ENCODE data around the gene SCFD2. TPM values are rescaled to one million over a fixed set of nuclear protein-coding genes. Genes with fewer than 3 reads are reported as not detected.

Gene SCFD2
- polyA plus RNA-seq, 2 of the 4 experiments (the other 2 are of a cell fraction): 7.6 to 10.8 TPM

DNA sequence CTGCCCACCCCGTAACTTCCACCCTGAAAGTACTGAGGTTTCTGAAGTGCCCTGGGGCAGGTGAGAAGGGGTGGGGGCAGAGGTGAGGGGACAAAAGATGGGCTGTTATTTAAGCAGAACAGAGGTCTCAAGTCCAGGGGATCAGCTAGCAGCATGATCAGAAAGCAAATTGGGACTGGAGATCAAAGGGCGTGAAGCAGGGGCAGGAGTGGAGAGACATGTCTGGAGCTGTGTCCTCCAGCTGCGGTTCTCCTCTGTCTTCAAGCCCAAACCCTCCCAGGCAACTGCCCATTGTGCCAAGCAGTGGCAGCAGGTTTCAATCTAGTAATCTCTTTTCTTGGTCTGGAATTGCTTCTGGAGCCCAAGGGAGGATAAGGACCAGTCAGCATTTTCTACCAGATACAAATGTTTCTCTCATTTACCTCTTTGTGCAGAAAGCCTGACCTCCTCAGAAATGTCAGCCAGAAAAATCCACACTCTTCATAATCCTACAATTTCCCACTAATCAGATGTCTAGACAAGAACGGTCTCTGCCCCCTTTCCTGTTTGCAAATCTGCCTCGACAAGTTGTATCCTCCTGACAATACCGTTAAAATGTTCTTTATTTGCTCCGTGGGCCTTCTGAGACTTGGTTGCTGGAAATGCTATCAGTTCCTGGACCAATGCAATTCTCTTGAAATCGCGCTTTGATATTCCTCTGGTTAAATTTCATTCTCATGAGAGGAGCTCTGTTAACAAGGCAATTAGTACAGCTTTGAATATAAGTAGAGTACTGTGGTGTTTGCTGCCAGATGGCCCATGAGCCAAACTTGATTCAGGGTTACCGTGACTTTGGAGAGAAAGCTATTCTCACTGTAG, 526.9 kb downstream of the SCFD2 start:
- Histone ChIP-seq H3K4me2 (no peak overlapping the region), H3K27ac (no peak overlapping the region), H3K4me1 (no peaks in the 10 kb centered on the region), H3K4me3 (no peak overlapping the region), H3K9me3 (no peaks in the 10 kb centered on the region)
- CTCF ChIA-PET: interaction anchor here (1.0 kb wide), 1 partner anchor 10 kb away, joined by 3 read pairs; no protein-coding TSS in a partner anchor
- no peak for FAIRE-seq
- no peak for DNase-seq (ENCODE audit: low read depth in 1 of 2, low spot score in 1 of 2)
- ATAC-seq: no peak
- POLR2A ChIA-PET: no interaction called here
- TF ChIP-seq, protein P1, sequence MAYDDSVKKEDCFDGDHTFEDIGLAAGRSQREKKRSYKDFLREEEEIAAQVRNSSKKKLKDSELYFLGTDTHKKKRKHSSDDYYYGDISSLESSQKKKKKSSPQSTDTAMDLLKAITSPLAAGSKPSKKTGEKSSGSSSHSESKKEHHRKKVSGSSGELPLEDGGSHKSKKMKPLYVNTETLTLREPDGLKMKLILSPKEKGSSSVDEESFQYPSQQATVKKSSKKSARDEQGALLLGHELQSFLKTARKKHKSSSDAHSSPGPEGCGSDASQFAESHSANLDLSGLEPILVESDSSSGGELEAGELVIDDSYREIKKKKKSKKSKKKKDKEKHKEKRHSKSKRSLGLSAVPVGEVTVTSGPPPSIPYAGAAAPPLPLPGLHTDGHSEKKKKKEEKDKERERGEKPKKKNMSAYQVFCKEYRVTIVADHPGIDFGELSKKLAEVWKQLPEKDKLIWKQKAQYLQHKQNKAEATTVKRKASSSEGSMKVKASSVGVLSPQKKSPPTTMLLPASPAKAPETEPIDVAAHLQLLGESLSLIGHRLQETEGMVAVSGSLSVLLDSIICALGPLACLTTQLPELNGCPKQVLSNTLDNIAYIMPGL (CRISPR knock-in tag; IDR thresholded peaks at IDR 0.05; ENCODE audit: borderline replicate concordance): no peak
- TF ChIP-seq MAFK (IDR thresholded peaks at IDR 0.05; ENCODE audit: partially characterized antibody) (peak; percentile 29), GATA3 (IDR thresholded peaks at IDR 0.05; ENCODE audit: borderline replicate concordance) (no peak), POLR2A (IDR thresholded peaks at IDR 0.05; ENCODE audit: low read length) (no peak)
- 67% methylated on average over 9 of the region's 10 CpGs for WGBS (ENCODE audit: missing lambda C conversion rate)

DNA sequence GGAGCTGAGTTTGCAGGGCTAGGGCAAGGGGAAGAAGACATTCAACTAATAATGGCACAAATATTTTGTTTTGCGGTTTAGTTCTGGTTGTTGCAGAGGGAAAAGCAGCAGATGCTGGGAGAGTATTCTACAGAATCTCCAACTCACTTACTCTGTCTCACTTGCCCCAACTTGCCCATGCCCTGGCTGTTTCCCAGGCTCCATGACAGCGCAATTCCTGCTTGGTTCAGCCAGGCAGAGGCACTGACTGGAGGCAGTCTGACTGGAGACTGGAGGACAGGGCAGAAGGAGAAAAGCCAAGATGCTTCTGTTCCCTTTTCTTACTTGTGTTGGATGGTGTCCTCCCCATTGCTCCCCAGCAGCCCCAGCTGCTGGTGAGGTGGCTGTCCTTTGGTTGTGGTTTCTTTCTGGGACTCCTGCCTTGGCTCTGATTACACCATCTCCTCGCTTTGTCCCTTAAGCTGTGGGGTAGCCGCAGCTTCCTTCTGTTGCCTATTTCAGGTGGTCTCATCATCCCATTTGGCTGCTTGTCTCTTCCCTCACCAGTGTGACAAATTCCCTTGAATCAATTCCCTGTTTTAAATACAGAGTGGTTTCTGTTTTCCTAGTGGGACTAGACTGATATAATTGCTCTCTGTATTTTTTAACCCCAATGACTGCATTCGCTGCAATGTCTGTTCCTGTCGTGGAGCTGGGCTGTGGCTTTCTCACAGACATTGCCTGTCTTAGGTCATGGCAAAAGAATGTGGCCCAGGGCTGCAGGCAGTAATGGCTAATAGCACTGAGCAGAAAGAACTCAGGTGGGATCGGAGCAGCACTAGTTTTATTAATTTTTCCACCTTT, 527.9 kb downstream of the SCFD2 start:
- Histone ChIP-seq H3K4me3 (no peak overlapping the region), H3K27ac (no peak overlapping the region), H3K4me1 (no peaks in the 10 kb centered on the region), H3K4me2 (no peak overlapping the region), H3K9me3 (no peaks in the 10 kb centered on the region)
- 46% methylated on average over 6 of the region's 7 CpGs for WGBS (ENCODE audit: missing lambda C conversion rate)
- TF ChIP-seq, protein P1 (CRISPR knock-in tag; IDR thresholded peaks at IDR 0.05; ENCODE audit: borderline replicate concordance): no peak
- TF ChIP-seq FOSB (CRISPR knock-in tag; IDR thresholded peaks at IDR 0.05): no peak
- TF ChIP-seq JUN (IDR thresholded peaks at IDR 0.05): no peak
- TF ChIP-seq ELK1 (IDR thresholded peaks at IDR 0.05; ENCODE audit: low read depth, low read length): no peak
- no peak for TF ChIP-seq HOXB13 (CRISPR knock-in tag; IDR thresholded peaks at IDR 0.05; ENCODE audit: low read depth)
- TF ChIP-seq JUNB (IDR thresholded peaks at IDR 0.05): no peak
- no peak for TF ChIP-seq CTCF (IDR thresholded peaks at IDR 0.05)
- TF ChIP-seq RARB (CRISPR knock-in tag; IDR thresholded peaks at IDR 0.05): no peak
- no peak for TF ChIP-seq HOXA7 (CRISPR knock-in tag; IDR thresholded peaks at IDR 0.05)
- no peak for TF ChIP-seq HOXB5 (CRISPR knock-in tag; IDR thresholded peaks at IDR 0.05)
- POLR2A ChIA-PET: no interaction called here
- FAIRE-seq (no peak), ATAC-seq (no peak), DNase-seq (ENCODE audit: low read depth in 1 of 2, low spot score in 1 of 2) (no peak)
- CTCF ChIA-PET: no interaction called here

GRCh38 chr4:52836678-52837077, 529.2 kb downstream of the SCFD2 start:
- Histone ChIP-seq H3K27ac (no peak overlapping the region), H3K4me2 (no peak overlapping the region), H3K4me1 (no peaks in the 10 kb centered on the region), H3K9me3 (no peaks in the 10 kb centered on the region), H3K4me3 (no peak overlapping the region)
- ChIA-PET CTCF (no interaction called here), POLR2A (no interaction called here)
- no peak for ATAC-seq
- FAIRE-seq: no peak
- DNase-seq (ENCODE audit: low read depth in 1 of 2, low spot score in 1 of 2): no peak
- 84% methylated on average over 7 of the region's 7 CpGs for WGBS (ENCODE audit: missing lambda C conversion rate)
- no peak for TF ChIP-seq SMC3 (IDR thresholded peaks at IDR 0.05)
- TF ChIP-seq MAFK (IDR thresholded peaks at IDR 0.05; ENCODE audit: partially characterized antibody): no peak
- no peak for TF ChIP-seq CHD4 (IDR thresholded peaks at IDR 0.05; ENCODE audit: borderline replicate concordance)
- no peak for TF ChIP-seq KDM1A (IDR thresholded peaks at IDR 0.05; ENCODE audit: low read depth)
- TF ChIP-seq CBX8 (IDR thresholded peaks at IDR 0.05): no peak
- no peak for TF ChIP-seq CBX2 (IDR thresholded peaks at IDR 0.05; ENCODE audit: borderline replicate concordance, low read depth)
- no peak for TF ChIP-seq FOSL2 (IDR thresholded peaks at IDR 0.05)
- TF ChIP-seq FOSL2 (CRISPR knock-in tag; IDR thresholded peaks at IDR 0.05): no peak
- TF ChIP-seq FOXS1 (CRISPR knock-in tag; IDR thresholded peaks at IDR 0.05): no peak
- no peak for TF ChIP-seq ZFP36 (IDR thresholded peaks at IDR 0.05; ENCODE audit: borderline replicate concordance, partially characterized antibody)
- no peak for TF ChIP-seq KDM5A (IDR thresholded peaks at IDR 0.05)
- TF ChIP-seq NFE2L2 (conservative IDR thresholded peaks at IDR 0.05; ENCODE audit: low read length): no peak
- TF ChIP-seq, protein P2, sequence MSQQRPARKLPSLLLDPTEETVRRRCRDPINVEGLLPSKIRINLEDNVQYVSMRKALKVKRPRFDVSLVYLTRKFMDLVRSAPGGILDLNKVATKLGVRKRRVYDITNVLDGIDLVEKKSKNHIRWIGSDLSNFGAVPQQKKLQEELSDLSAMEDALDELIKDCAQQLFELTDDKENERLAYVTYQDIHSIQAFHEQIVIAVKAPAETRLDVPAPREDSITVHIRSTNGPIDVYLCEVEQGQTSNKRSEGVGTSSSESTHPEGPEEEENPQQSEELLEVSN (IDR thresholded peaks at IDR 0.05; ENCODE audit: borderline replicate concordance, low read depth): no peak
